NCI-H526 (cell line): ENCODE measurements around the gene MICAL3.
A peak's percentile ranks its signal among the peaks of the same experiment; 100 is the strongest.

ENCODE experiments used
- DNase-seq, 2 experiments: peaks; one replicate each; lab custom pipeline; 2025; lab: John Stamatoyannopoulos, UW

Gene MICAL3

DNA sequence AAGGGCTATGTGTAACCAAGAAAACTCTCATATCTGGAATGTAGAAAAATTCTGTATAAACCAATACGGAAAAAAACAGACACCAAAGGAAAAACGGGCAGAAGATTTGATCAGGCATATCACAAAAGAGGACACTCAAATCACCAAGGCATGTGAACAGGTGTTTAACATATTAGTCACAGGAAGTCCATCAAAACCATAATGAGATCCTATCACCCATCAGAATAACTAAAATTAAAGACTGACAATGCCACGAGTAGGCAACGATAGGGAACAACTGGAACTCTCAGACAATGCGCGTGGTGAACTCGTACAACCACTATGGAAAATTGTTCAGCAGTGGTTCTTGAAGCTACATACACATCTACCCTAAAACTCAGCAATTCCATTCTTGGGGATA, 94.5 kb downstream of the MICAL3 start:
- no peak for DNase-seq

DNA sequence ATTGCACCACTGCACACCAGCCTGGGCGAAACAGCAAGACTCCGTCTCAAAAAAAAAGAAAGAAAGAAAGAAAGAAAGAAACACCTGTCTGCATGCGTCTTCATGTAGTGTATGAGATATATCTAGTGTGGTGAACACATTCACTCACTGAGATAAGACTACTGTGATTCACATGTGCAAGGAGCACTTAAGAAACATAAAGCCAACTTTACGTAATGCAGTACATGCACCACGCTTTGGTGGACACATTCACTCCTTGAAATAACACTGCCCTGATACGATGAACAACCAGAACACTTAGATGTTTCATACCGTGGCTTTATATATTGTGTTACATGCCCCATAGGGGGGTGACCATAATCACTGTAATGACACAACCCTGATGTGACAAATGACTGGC, 96.0 kb downstream of the MICAL3 start:
- no peak for DNase-seq

DNA sequence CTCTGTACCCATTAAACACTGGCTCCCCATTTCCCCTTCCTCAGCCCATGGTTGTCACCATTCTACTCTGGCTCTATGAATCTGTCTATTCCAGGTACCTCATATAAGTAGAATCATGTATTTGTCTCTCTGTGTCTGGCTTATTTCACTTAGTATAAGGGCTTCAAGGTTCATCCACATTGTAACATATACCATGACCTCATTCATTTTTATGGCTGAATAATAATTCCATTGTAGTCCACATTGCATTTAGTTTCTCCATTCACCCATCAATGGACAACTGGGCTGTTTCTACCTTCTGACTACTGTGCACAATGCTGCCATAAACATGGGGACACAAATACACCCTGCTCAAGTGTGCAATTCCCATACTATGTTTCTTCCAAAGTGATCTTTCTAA, 97.3 kb downstream of the MICAL3 start:
- no peak for DNase-seq

DNA sequence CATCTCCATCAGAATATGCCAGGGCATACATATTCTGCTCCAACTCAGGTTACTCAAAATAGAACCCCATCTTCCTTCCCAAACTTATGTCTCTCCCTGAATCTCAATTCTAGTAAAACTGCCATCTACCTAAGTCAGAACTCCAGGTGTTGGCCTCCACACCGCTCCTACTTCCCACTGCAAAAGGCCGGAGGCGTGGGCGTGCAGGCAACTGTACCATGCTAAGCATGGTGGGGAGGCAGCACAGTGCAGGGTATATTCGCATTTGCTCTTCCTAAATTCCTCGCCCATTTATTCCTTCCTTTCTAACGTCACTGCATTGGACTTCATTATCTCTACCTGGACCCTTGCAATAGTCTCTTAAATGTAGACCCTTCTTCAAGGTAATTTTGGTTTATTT, 97.8 kb downstream of the MICAL3 start:
- no peak for DNase-seq

DNA sequence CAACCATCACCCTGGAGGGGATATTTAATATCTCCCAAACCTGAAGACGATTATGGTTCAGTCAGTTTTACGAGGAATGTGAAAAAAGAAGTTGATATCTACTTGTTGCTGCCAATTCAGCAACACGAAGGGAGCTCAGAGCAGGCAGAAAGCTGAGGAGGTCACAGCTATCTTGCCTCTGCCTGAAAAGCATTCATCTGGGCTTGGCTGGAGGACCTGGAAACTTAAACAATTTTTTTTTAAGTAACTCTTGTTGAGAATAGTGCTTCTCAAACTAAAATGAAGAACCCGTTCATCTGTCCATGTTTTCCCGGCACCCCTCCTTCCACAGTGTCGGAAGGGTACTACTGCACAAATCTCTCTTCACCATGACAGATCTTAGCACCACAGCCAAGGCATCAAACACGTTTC, 98.9 kb downstream of the MICAL3 start:
- no peak for DNase-seq

DNA sequence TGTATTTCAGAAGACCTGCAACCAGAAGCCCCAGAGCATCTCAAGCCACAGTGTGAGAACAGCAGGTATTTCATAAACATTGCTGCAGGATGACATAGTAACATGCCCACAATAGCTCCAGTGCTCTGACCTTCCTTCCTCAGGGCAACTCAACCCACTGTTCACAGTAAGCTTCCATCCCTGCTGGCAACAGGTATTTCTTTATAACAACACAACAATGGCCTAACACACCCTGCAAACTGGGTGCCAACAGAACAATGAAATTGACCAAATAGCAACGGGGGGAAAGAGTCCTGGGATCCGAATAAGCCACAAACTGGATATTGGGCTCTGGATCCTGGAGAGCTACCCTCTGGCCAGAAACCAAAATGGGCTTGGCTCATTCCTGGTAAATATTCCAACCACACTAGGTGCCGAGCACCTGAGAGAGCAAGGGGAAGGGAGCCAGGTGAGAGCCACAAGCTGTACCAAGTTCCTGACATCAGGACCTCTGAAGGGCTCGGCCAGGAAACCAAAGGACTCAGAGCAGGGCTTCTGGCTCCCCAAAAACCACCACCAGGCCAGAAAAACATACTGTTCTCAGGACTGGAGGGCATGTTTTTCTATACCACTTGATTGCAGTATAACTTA, 99.5 kb downstream of the MICAL3 start:
- no peak for DNase-seq

DNA sequence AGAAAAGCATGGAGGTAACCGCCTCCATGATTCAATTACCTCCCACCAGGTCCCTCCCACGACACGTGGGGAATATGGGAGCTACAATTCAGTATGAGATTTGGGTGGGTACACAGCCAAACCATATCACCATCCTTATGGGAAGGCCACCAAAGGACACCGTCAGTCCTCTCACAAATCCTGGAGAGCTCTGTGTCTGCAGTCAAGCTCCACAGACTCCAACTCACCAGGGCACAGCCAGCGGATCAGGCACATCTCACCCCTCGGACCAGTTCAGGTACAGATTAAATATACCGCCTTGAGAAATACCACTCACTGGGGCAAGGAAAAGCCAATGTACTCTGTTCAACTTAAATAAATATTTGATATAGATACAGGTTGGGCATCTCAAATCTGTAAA, 100.3 kb downstream of the MICAL3 start:
- DNase-seq: no peak

DNA sequence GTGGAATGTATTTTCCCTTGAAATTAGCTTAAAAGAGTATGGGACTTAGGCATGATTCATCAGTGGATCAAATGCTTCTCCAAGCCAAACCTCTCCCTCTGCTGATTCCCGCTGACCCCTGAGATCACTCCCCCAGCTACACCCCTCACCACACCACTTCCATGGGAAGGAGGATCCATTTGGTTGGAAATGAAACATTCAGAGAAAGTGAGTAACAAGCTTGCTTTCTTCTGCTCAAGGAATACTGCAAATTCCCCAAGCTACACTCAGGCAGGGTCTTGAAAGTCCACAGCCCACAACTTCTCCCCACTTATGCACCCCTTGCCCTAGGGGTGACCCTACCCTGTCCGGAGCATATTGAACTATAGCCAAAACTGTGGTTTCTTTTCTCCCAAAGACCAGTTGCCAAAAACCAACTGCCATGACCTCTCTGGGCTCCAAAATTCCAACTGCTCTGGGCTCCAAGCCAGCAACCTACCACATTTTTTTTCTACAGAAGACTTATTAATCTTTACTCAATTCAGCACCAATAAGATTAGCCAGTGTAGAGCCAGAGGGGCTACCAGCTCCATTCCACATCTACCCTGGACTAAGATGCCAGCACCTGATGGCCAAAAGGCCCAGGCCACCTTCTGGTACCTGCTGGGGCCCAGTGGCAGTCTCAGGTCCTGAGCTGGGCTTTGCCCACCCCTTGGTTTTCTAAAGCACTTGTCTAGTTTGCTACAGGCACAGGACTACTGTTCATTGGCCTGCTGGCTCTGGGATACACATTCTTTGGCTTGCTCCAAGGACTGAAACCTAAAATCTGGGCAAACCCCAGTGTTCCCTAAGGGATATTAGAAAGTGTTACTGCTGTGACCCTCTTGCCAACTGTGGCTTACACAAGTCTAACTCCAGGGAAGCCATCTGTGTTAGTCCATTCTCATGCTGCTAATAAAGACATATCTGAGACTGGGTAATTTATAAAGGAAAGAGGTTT, 101.1 kb downstream of the MICAL3 start:
- no peak for DNase-seq

DNA sequence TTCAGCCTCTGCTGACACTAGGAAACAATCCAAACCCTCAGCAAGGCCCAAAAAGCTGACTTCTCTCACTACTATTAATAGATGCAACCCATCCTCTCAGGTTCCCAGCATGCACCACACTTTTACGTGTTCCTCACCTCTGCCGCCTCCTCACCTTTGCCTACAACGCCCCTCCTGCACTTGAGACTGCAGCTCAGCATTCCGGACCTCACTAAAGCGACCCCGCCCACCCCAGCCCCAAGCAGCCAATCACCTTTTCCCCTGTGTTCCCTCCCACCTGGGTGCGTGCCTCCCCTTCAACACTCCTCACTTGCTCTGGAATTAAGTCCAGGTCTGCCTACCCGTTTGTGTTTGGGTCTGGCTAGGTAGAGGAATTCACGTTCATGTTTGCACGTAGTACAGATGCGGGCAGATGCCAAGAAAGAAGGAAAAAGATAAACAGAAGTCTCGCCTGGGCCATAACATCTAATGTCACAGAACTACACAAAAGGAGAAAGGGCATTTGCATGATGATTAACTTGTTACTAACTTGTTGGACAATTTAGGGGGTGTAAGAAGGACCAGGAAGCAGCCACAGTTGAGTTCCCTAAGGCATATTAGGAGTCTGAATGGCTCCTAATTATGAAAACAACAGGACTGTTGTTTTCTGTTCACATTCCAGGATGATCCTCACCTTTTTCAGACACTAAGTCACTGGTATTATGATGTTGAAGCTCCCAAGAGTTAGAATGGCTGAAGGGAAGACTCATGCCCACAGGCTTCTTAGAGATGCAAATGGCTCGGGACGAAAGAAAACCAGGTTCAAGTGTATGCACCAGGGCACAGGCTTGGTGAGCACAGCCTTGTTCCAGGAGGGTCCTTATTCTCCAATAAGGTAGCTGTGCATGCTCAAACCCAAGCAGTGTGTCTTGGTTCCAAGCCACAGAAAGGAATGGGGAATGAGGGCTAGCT, 102.2 kb downstream of the MICAL3 start:
- no peak for DNase-seq

DNA sequence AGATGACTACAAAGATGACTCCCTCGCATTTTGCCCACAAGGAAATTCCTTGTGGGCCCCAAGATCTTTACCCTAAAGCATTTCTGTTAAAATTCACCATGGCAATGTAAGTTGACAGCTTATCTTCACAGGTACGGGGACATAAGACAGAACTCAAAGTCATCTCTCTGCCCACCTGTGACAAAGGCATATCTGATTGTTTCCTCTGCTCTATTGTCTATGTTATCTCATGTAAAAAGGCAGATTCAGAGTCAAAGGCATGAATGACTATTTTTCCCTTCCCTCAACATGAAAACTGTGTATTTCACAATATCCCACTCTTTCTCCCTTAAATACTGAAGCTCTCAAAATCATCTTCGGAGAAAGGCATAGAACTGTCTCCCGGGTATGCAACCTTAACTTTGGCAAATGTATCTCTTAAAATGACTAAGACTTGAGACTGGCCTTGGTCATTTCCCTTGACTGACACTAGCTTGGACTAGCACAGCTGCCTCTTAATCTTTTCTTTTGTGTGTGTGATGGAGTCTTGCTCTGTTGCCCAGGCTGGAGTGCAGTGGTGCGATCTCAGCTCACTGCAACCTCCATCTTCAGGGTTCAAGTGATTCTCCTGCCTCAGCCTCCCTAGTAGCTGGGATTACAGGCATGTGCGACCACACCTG, 103.2 kb downstream of the MICAL3 start:
- DNase-seq: no peak

DNA sequence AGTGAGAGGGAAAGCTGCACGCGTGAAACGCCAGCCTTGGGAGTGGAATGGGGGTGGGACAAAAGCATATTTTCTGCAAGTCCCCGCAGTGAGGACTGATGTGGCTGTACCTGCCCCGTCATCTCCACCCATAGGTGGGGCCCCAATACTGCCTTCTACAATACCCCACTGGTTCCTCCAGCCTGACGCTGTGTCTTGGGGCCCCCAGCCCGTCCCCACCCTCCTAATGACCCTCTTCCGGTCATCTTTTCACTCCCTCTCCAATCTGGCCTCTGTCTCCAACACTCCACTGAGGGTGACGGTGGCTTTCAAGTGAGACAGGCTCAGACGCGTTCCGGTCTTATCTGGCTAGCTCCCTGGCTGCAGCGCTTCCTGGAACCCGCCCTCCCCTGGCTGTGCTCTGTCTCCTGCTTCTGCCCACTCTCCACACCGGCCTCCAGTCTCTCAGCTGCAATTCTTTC, 104.2 kb downstream of the MICAL3 start:
- DNase-seq: peak in 1 of 2 experiments; percentile 9

DNA sequence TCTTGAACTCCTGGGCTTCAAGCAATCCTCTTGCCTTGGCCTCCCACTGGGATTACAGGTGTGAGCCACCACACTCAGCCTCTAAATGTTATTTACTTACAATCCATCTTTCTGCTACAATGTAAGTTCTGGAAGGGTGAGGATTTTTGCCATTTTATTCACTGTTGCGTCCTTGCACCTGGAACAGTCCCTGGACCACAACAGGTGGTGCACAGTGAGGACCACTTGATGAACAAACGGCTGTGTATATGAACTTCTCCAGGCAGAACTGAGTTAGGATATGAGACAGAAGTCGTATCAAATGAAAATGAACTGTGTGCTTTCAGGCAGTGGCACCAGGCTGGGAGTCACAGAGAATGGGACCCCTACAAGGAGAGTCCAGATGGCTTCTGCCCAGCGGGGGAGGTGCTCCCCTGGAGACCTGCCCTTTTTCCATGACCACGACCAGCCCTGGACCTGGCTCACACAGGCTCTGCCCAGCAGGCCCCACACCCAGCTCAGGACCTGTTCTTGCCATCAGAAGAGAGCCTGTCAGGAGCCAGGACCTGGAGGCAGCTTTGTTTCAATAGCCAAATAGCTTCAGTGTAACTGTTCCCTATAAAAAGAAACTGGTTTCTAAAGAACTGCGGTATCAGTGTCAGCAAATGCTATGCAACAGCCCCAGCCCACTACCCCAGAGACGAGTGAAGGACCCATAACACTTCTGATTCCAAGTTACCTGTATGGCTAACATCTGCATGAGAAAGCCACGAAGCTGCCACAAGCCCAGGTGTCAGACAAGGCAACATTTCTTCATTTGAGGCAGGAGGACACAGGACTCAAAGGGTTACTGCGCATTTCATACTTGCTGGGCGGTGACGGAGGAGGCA, 104.9 kb downstream of the MICAL3 start:
- no peak for DNase-seq

DNA sequence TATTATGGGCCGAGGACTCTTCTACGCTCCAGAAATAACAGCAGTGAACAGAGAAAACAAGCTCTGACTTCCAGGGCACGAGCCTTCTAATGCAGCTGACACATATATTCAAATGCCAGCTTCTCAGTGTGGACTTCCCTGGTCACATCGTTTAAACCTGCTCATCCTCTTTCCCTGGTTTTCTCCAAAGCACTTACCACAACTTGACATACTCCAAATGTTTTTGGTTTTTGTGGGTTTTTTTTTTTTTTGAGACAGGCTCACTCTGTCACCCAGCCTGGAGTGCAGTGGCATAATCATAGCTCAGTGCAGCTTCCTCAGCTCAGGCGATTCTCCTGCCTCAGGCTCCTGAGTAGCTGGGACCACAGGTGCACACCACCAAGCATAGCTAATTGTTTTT, 105.5 kb downstream of the MICAL3 start:
- DNase-seq: no peak

DNA sequence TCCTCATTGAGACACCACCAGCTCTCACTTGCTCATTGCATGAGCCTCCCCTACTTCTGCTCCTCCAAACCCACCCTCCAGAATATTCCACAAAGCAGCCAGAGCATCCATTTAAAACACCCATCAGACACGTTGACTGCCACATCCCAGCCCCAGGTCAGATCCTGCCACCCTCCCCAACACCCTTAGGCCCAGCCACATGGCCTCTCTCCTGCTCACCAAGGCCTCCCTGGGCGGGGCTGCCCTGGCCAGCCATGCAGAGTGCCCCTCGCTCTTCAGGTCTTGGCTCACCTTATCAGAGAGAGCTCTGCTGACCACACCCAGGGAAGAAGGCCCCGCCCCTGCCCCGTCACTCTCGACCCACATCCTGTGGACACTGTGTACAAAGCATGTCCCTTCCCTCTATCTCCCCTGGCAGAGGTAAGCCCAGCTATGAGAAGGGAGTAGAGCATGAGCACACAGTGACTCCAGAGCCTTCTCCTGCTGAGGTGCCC, 106.8 kb downstream of the MICAL3 start:
- DNase-seq: no peak

DNA sequence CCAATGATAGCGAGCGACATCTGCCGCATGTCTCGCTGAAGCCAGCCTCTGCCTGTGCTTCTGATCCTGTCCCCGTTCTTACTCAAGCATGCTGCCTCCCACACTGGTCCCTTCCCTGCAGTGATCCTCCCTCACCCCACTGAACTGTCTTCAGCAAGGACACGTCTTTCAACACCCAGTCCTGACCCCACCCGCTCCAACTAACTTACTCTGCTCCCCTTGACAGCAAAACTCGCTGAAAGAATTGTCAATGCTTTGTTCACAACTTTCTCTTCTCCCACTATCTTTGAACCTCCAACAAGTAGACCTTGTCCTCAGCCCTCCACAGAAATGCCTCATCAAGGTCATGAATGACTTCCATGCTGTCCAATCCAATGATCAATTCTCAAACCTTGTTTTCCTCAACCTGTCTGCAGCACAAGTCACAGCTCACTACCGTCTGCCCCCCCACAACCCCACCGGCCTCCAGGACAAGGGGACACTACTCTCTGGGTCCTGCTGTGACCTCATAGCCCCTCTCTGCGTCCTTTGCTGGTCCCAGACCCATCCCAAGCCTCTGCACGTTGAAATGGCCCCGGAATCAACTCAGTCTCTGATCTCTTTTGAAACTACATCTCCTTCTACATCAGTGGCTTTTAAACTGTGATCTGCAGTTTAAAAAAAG, 108.0 kb downstream of the MICAL3 start:
- DNase-seq: no peak

DNA sequence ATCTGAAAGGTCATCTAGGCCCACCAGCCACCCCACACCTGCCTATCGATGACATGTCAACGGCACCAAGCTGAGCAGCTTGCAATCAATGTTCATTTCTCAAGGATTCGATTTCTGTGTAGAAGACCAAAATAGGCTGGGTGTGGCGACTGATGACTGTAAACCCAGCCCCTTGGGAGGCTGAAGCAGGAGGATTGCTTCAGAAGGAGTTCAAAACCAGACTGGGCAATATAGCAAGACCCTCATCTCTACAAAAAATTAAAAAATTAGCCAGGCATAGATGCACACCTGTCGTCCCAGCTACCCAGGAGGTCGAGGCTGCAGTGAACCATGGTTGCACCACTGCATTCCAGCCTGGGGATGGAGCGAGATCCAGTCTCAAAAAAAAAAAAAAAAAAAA, 108.7 kb downstream of the MICAL3 start:
- DNase-seq: no peak

DNA sequence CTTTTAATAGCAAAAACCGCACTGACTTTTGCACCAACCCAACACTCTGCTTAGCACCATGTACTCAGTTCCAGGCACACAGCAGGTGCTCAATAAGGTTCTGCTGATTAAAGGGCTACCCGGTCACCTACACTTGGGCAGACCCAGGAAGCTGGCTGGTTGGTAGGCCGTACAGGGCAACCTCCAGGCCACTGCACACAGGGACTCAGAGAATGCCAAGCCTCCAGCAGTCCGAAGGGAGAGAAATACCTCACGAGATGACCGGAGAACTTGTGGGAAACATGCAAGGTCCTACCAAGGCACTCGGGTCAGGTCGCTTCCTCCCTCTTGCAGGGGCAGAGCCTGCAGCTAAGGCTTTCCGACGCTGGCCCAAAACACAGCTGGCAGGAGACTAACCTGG, 109.2 kb downstream of the MICAL3 start:
- no peak for DNase-seq

DNA sequence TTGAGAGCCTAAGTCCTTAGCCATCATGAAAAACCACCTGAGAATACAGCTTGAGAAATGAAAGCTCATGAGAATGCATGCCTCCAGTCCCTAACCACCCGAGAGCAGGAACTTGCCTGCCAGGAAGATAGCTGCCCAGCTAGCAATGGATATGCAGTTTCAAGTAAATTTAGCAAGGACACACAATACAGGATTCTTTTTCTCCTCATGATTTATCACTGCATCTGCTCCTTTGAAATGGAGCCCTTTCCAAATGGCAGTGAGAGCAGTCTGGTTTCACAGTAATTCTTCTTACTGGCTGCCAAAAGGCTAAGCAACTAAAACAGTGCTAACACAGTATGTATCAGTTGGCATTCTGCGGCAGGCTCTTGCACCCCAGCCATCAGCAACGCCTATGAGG, 109.9 kb downstream of the MICAL3 start:
- DNase-seq: no peak

DNA sequence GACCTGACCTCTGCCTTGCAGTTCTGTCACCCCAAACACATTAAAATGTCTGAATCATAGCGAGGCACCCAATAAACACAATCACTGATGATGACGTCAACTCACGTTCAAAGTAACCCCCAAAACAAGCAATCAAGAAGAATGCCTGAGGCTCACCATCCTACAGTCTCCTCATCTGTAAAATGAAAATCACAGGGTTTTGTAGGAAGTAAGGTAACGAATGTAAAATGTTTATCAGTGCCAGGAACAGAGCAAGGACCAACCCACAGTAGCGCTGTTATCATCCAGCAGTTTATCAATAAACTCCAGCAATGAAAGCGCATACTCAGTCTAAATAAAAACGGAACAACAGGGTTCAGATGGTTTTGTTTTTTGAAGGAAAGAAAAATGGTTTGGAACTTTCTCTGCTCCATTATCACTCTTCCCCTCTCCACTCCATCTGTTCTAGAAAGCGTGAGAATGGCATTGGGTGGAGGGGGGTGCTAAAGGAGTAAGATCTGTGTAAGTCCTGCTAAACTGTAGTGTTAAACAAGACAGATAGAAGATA, 110.5 kb downstream of the MICAL3 start:
- DNase-seq: no peak
